ENCODE data around the gene UNC80. TPM values are rescaled to one million over a fixed set of nuclear protein-coding genes. Genes with fewer than 3 reads are reported as not detected.

The UNC80 gene
- polyA plus RNA-seq, 1 of the 3 experiments (the other 2 are of a cell fraction), result 0.59 TPM

DNA sequence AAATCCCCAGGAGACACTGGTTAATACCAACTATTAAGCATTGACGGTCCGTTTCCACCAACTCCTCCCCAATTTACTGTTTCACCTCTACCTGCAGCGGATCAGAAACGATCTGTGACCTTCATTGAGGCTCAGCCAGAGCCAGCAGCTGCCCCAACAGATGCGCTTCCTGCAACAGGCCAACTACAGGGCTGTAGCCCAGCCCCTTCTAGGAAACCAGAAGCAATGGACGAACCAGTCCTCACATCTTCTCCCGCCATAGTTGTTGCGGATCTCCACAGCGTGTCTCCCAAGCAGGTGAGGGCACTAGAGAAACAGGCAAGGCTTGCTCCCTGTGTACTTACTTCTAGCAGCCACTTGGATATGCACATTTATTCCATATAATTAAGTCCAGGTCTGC is 222.3 kb downstream of the UNC80 start (continued):
- TF ChIP-seq, protein P1, sequence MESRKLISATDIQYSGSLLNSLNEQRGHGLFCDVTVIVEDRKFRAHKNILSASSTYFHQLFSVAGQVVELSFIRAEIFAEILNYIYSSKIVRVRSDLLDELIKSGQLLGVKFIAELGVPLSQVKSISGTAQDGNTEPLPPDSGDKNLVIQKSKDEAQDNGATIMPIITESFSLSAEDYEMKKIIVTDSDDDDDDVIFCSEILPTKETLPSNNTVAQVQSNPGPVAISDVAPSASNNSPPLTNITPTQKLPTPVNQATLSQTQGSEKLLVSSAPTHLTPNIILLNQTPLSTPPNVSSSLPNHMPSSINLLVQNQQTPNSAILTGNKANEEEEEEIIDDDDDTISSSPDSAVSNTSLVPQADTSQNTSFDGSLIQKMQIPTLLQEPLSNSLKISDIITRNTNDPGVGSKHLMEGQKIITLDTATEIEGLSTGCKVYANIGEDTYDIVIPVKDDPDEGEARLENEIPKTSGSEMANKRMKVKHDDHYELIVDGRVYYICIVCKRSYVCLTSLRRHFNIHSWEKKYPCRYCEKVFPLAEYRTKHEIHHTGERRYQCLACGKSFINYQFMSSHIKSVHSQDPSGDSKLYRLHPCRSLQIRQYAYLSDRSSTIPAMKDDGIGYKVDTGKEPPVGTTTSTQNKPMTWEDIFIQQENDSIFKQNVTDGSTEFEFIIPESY (IDR thresholded peaks at IDR 0.05; ENCODE audit: borderline replicate concordance, low read depth), result no peak
- TF ChIP-seq TEAD4 (IDR thresholded peaks at IDR 0.05; ENCODE audit: borderline replicate concordance, insufficient read depth), result no peak
- no peak for TF ChIP-seq FOSL2 (IDR thresholded peaks at IDR 0.05; ENCODE audit: borderline replicate concordance, low read depth)
- TF ChIP-seq SIN3A (IDR thresholded peaks at IDR 0.05; ENCODE audit: borderline replicate concordance, low read depth, low read length), result no peak
- TF ChIP-seq JUND (IDR thresholded peaks at IDR 0.05), result no peak
- TF ChIP-seq NFIC (IDR thresholded peaks at IDR 0.05; ENCODE audit: borderline replicate concordance), result no peak
- no peak for TF ChIP-seq ELF1 (IDR thresholded peaks at IDR 0.05)
- no peak for TF ChIP-seq NRF1 (IDR thresholded peaks at IDR 0.05; ENCODE audit: low read depth, low read length)
- no peak for TF ChIP-seq YY1 (IDR thresholded peaks at IDR 0.05; ENCODE audit: low read depth)
- TF ChIP-seq TCF12 (IDR thresholded peaks at IDR 0.05), result no peak
- TF ChIP-seq, protein P2, sequence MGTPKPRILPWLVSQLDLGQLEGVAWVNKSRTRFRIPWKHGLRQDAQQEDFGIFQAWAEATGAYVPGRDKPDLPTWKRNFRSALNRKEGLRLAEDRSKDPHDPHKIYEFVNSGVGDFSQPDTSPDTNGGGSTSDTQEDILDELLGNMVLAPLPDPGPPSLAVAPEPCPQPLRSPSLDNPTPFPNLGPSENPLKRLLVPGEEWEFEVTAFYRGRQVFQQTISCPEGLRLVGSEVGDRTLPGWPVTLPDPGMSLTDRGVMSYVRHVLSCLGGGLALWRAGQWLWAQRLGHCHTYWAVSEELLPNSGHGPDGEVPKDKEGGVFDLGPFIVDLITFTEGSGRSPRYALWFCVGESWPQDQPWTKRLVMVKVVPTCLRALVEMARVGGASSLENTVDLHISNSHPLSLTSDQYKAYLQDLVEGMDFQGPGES (IDR thresholded peaks at IDR 0.05; ENCODE audit: low read depth, low read length), result no peak
- TF ChIP-seq MEF2A (IDR thresholded peaks at IDR 0.05; ENCODE audit: borderline replicate concordance, low read depth), result no peak
- no peak for TF ChIP-seq GATA2 (CRISPR knock-in tag; IDR thresholded peaks at IDR 0.05)

DNA sequence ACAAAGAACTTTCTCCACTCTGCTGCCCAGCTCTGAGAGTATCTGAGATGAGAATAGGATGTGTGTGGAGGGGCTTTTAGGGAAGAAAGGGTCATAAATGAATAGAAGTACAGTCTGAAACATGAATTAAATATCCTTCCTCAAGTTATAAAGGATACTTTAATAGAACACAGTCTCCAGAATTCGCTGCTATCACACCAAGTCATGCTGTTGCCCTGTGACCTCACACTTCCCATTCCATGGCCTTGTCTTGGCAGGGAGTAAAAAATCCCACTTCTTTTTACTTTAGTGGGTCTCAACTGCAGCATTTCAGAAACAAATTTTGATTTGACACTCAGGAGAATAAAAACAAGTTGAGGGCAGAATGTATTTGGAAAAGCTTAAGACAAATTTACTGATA is 227.0 kb downstream of the UNC80 start:
- no peaks in the 10 kb centered on the region for H3K36me3 ChIP-seq (replicated peaks in 1 of 2; ENCODE audit: control insufficient read depth in 1 of 2, insufficient read depth in 2 of 2, low read length in 1 of 2)
- H4K20me1 ChIP-seq (ENCODE audit: insufficient read depth), result peaks cover under 1% of the 10 kb centered on the region; the same call in 1 of the 2 replicates
- H3K9me3 ChIP-seq, result no peaks in the 10 kb centered on the region
- no peak overlapping the region for H2AFZ ChIP-seq (ENCODE audit: low read depth)
- no peaks in the 10 kb centered on the region for H3K27me3 ChIP-seq (ENCODE audit: insufficient read depth)
- POLR2A ChIA-PET, result no interaction called here
- peaks cover 0 to 4% of the 10 kb centered on the region in 2 experiments; a peak in 2 of 4 replicates for H3K4me1 ChIP-seq (ENCODE audit: control insufficient read depth in 1 of 2, insufficient read depth in 2 of 2, low read depth in 1 of 2, low read length in 1 of 2)
- H3K9me2 ChIP-seq, result no peaks in the 10 kb centered on the region
- WGBS (ENCODE audit: low lambda C conversion rate), result 83% methylated on average over 1 of the region's 1 CpG
- H3K79me2 ChIP-seq (ENCODE audit: insufficient read depth), result peaks cover 12% of the 10 kb centered on the region
- no peaks in the 10 kb centered on the region for H3F3A ChIP-seq (replicated peaks; ENCODE audit: insufficient read depth)
- H3K27ac ChIP-seq (ENCODE audit: low read depth in 2 of 2, low read length in 1 of 2), result no peak overlapping the region
- no peak overlapping the region for H3K9ac ChIP-seq
- no peak overlapping the region for H3K4me2 ChIP-seq
- no peak for TF ChIP-seq SMC3 (IDR thresholded peaks at IDR 0.05; ENCODE audit: low read depth, low read length)
- TF ChIP-seq FOSL2 (IDR thresholded peaks at IDR 0.05; ENCODE audit: borderline replicate concordance, low read depth), result no peak
- no peak for TF ChIP-seq POLR2AphosphoS5 (IDR thresholded peaks at IDR 0.05; ENCODE audit: low read depth, low read length)
- TF ChIP-seq RFX5 (IDR thresholded peaks at IDR 0.05; ENCODE audit: low read length), result no peak
- no peak for TF ChIP-seq YY1 (IDR thresholded peaks at IDR 0.05; ENCODE audit: low read depth)
- no peak for TF ChIP-seq JUND (IDR thresholded peaks at IDR 0.05)
- TF ChIP-seq MEF2A (IDR thresholded peaks at IDR 0.05; ENCODE audit: borderline replicate concordance, low read depth), result no peak
- TF ChIP-seq EP300 (IDR thresholded peaks at IDR 0.05; ENCODE audit: borderline replicate concordance in 1 of 2, low read depth in 1 of 2, low read length in 1 of 2), result no peak
- TF ChIP-seq, protein P3, sequence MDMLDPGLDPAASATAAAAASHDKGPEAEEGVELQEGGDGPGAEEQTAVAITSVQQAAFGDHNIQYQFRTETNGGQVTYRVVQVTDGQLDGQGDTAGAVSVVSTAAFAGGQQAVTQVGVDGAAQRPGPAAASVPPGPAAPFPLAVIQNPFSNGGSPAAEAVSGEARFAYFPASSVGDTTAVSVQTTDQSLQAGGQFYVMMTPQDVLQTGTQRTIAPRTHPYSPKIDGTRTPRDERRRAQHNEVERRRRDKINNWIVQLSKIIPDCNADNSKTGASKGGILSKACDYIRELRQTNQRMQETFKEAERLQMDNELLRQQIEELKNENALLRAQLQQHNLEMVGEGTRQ (IDR thresholded peaks at IDR 0.05; ENCODE audit: borderline replicate concordance, low read depth, low read length), result no peak
- TF ChIP-seq SIN3A (IDR thresholded peaks at IDR 0.05; ENCODE audit: borderline replicate concordance, low read depth, low read length), result no peak
- TF ChIP-seq, protein P4, sequence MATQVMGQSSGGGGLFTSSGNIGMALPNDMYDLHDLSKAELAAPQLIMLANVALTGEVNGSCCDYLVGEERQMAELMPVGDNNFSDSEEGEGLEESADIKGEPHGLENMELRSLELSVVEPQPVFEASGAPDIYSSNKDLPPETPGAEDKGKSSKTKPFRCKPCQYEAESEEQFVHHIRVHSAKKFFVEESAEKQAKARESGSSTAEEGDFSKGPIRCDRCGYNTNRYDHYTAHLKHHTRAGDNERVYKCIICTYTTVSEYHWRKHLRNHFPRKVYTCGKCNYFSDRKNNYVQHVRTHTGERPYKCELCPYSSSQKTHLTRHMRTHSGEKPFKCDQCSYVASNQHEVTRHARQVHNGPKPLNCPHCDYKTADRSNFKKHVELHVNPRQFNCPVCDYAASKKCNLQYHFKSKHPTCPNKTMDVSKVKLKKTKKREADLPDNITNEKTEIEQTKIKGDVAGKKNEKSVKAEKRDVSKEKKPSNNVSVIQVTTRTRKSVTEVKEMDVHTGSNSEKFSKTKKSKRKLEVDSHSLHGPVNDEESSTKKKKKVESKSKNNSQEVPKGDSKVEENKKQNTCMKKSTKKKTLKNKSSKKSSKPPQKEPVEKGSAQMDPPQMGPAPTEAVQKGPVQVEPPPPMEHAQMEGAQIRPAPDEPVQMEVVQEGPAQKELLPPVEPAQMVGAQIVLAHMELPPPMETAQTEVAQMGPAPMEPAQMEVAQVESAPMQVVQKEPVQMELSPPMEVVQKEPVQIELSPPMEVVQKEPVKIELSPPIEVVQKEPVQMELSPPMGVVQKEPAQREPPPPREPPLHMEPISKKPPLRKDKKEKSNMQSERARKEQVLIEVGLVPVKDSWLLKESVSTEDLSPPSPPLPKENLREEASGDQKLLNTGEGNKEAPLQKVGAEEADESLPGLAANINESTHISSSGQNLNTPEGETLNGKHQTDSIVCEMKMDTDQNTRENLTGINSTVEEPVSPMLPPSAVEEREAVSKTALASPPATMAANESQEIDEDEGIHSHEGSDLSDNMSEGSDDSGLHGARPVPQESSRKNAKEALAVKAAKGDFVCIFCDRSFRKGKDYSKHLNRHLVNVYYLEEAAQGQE (IDR thresholded peaks at IDR 0.05; ENCODE audit: low read depth, low read length), result no peak
- TF ChIP-seq NFIC (IDR thresholded peaks at IDR 0.05; ENCODE audit: borderline replicate concordance), result no peak
- no peak for TF ChIP-seq RAD21 (IDR thresholded peaks at IDR 0.05; ENCODE audit: low read length)
- TF ChIP-seq, protein P5, sequence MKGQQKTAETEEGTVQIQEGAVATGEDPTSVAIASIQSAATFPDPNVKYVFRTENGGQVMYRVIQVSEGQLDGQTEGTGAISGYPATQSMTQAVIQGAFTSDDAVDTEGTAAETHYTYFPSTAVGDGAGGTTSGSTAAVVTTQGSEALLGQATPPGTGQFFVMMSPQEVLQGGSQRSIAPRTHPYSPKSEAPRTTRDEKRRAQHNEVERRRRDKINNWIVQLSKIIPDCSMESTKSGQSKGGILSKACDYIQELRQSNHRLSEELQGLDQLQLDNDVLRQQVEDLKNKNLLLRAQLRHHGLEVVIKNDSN (IDR thresholded peaks at IDR 0.05; ENCODE audit: borderline replicate concordance, low read depth), result no peak
- TF ChIP-seq RXRA (IDR thresholded peaks at IDR 0.05; ENCODE audit: borderline replicate concordance, low read depth), result no peak
- TF ChIP-seq TEAD4 (IDR thresholded peaks at IDR 0.05; ENCODE audit: borderline replicate concordance, insufficient read depth), result no peak
- TF ChIP-seq TAF1 (IDR thresholded peaks at IDR 0.05; ENCODE audit: borderline replicate concordance, low read depth, low read length), result no peak
- CTCF ChIA-PET, result interaction anchor here (0.6 to 1.6 kb wide), 6 partner anchors 9 to 871 kb away, joined by 3 to 4 read pairs (median 3); no protein-coding TSS in a partner anchor
- no peak for DNase-seq
- no peak overlapping the region for H3K4me3 ChIP-seq (ENCODE audit: low read depth in 2 of 2, low read length in 1 of 2)
